ENCODE data around the gene PRIM2. TPM values are rescaled to one million over a fixed set of nuclear protein-coding genes. Genes with fewer than 3 reads are reported as not detected.
"Not testable (repeated sequence)": the region's sequence is repeated elsewhere in the genome, so short reads cannot be mapped to it uniquely, and the experiment has no call there.

PRIM2 gene
- total and polyA plus RNA-seq, 9 of the 15 experiments (the other 6 are each of a cell fraction or from before 2014, with no cell fraction given): 19.8 to 57.5 (median 33.4) TPM

- CTCF ChIA-PET (ENCODE audit: low intra/inter-chr PET ratio); FAIRE-seq; H3K4me1 ChIP-seq (replicated peaks in 1 of 2; ENCODE audit: control insufficient read depth in 2 of 2, insufficient read depth in 2 of 2, low read length in 2 of 2); ATAC-seq; H3K27ac ChIP-seq (ENCODE audit: extremely low read depth, low read depth, low read length); BruUV-seq (replicated peaks); DNase-seq (ENCODE audit: extremely low read depth in 1 of 4, low spot score in 3 of 4); intact Hi-C loops (cut with micrococcal nuclease); H3K79me2 ChIP-seq (ENCODE audit: control insufficient read depth, insufficient read depth, low read length); in situ Hi-C loops (cut with MboI); H3K4me3 ChIP-seq; H3K9me3 ChIP-seq (replicated peaks; ENCODE audit: control insufficient read depth, insufficient read depth, low read depth, low read length); H3K36me3 ChIP-seq (ENCODE audit: control insufficient read depth, insufficient read depth, low read length); H3K4me2 ChIP-seq (ENCODE audit: insufficient read depth, low read length); H3K27me3 ChIP-seq (ENCODE audit: control insufficient read depth in 2 of 2, insufficient read depth in 2 of 2, low read length in 2 of 2); H2AFZ ChIP-seq (ENCODE audit: low read depth, low read length); POLR2A ChIA-PET; H3K9ac ChIP-seq (ENCODE audit: insufficient read depth in 1 of 2, low read depth in 2 of 2, low read length in 2 of 2); H3K9me1 ChIP-seq (ENCODE audit: control insufficient read depth, insufficient read depth, low read length); H4K20me1 ChIP-seq (replicated peaks; ENCODE audit: control insufficient read depth, insufficient read depth, low read length): not testable (repeated sequence)
- no CpG with 5 or more reads among the region's 1 CpG for WGBS (ENCODE audit: insufficient coverage, low coverage, missing lambda C conversion rate)
Measured at GRCh38 chr6:57529755-57530154, 212.3 kb downstream of the PRIM2 start.

- intact Hi-C loops (cut with micrococcal nuclease); FAIRE-seq; H3K9me3 ChIP-seq (replicated peaks; ENCODE audit: control insufficient read depth, insufficient read depth, low read depth, low read length); H3K4me3 ChIP-seq; POLR2A ChIA-PET; H3K27me3 ChIP-seq (ENCODE audit: control insufficient read depth in 2 of 2, insufficient read depth in 2 of 2, low read length in 2 of 2); H3K9ac ChIP-seq (ENCODE audit: insufficient read depth in 1 of 2, low read depth in 2 of 2, low read length in 2 of 2); BruUV-seq (replicated peaks); H3K4me2 ChIP-seq (ENCODE audit: insufficient read depth, low read length); DNase-seq (ENCODE audit: extremely low read depth in 1 of 4, low spot score in 3 of 4); H4K20me1 ChIP-seq (replicated peaks; ENCODE audit: control insufficient read depth, insufficient read depth, low read length); CTCF ChIA-PET (ENCODE audit: low intra/inter-chr PET ratio); in situ Hi-C loops (cut with MboI); ATAC-seq; H3K4me1 ChIP-seq (replicated peaks in 1 of 2; ENCODE audit: control insufficient read depth in 2 of 2, insufficient read depth in 2 of 2, low read length in 2 of 2); H3K79me2 ChIP-seq (ENCODE audit: control insufficient read depth, insufficient read depth, low read length); H3K36me3 ChIP-seq (ENCODE audit: control insufficient read depth, insufficient read depth, low read length); H3K9me1 ChIP-seq (ENCODE audit: control insufficient read depth, insufficient read depth, low read length); H3K27ac ChIP-seq (ENCODE audit: extremely low read depth, low read depth, low read length); H2AFZ ChIP-seq (ENCODE audit: low read depth, low read length): not testable (repeated sequence)
- WGBS (ENCODE audit: insufficient coverage, low coverage, missing lambda C conversion rate): 92% methylated on average over 2 of the region's 2 CpGs
- TF ChIP-seq RFX1 (IDR thresholded peaks at IDR 0.05): peak; percentile 81
Measured at GRCh38 chr6:57532660-57533059, 215.2 kb downstream of the PRIM2 start.

GRCh38 chr6:57535121-57535520 is 217.7 kb downstream of the PRIM2 start:
- H3K9me1 ChIP-seq (ENCODE audit: control insufficient read depth, insufficient read depth, low read length); ATAC-seq; H3K27me3 ChIP-seq (ENCODE audit: control insufficient read depth in 2 of 2, insufficient read depth in 2 of 2, low read length in 2 of 2); H3K9ac ChIP-seq (ENCODE audit: insufficient read depth in 1 of 2, low read depth in 2 of 2, low read length in 2 of 2); POLR2A ChIA-PET; H3K79me2 ChIP-seq (ENCODE audit: control insufficient read depth, insufficient read depth, low read length); H3K4me2 ChIP-seq (ENCODE audit: insufficient read depth, low read length); BruUV-seq (replicated peaks); CTCF ChIA-PET (ENCODE audit: low intra/inter-chr PET ratio); H2AFZ ChIP-seq (ENCODE audit: low read depth, low read length); DNase-seq (ENCODE audit: extremely low read depth in 1 of 4, low spot score in 3 of 4); H3K36me3 ChIP-seq (ENCODE audit: control insufficient read depth, insufficient read depth, low read length); in situ Hi-C loops (cut with MboI); H3K4me3 ChIP-seq; H3K27ac ChIP-seq (ENCODE audit: extremely low read depth, low read depth, low read length); H3K4me1 ChIP-seq (replicated peaks in 1 of 2; ENCODE audit: control insufficient read depth in 2 of 2, insufficient read depth in 2 of 2, low read length in 2 of 2); intact Hi-C loops (cut with micrococcal nuclease); H3K9me3 ChIP-seq (replicated peaks; ENCODE audit: control insufficient read depth, insufficient read depth, low read depth, low read length); H4K20me1 ChIP-seq (replicated peaks; ENCODE audit: control insufficient read depth, insufficient read depth, low read length); FAIRE-seq: not testable (repeated sequence)
- no CpG with 5 or more reads among the region's 2 CpGs for WGBS (ENCODE audit: insufficient coverage, low coverage, missing lambda C conversion rate)
